Keratinocyte (primary cell): ENCODE measurements around the gene TMEM45B.

Experiments
- EZH2 ChIP-seq: IDR thresholded peaks from one replicate; pipeline ENCODE4 v1.6.1; 2012; ENCODE audit warnings: inconsistent platforms, mild to moderate bottlenecking, low read length, moderate library complexity
- TF ChIP-seq, protein P1 (sequence below), 3 experiments: IDR thresholded peaks in 1 of 3; conservative IDR thresholded peaks in 1 of 3; optimal IDR thresholded peaks in 1 of 3; 2 replicates in 2 of 3; 3 replicates in 1 of 3; pipeline versions ENCODE3 to v1.5.1; 2011; ENCODE audit warnings: low read length in 3 of 3, mild to moderate bottlenecking in 3 of 3, moderate library complexity in 2 of 3, control low read depth in 1 of 3, inconsistent platforms in 1 of 3; ENCODE audit not compliant: insufficient read depth in 2 of 3; ENCODE audit errors: extremely low read depth in 1 of 3

DNA sequence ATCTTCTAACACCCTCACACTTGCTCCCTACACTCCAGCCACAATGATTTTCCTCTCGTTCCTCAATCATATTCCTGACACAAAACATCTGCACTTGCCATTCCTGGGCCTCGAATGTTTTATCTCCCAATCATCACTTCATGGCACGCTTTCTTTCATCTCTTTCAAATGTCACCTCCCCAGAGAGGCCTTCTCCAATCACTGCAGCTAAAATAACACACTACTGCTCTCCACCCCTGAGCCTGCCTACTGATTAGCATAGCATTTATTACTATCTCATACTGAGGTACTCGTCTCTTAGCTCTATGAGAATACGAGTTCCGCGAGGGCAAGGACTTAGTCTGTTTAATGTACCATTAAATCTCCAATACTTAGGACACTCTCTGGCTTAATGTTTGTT is 56.3 kb downstream of the TMEM45B start:
- TF ChIP-seq, protein P1, sequence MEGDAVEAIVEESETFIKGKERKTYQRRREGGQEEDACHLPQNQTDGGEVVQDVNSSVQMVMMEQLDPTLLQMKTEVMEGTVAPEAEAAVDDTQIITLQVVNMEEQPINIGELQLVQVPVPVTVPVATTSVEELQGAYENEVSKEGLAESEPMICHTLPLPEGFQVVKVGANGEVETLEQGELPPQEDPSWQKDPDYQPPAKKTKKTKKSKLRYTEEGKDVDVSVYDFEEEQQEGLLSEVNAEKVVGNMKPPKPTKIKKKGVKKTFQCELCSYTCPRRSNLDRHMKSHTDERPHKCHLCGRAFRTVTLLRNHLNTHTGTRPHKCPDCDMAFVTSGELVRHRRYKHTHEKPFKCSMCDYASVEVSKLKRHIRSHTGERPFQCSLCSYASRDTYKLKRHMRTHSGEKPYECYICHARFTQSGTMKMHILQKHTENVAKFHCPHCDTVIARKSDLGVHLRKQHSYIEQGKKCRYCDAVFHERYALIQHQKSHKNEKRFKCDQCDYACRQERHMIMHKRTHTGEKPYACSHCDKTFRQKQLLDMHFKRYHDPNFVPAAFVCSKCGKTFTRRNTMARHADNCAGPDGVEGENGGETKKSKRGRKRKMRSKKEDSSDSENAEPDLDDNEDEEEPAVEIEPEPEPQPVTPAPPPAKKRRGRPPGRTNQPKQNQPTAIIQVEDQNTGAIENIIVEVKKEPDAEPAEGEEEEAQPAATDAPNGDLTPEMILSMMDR (optimal IDR thresholded peaks at IDR 0.05 in 1 of 3, IDR thresholded peaks at IDR 0.05 in 1 of 3, conservative IDR thresholded peaks at IDR 0.05 in 1 of 3; ENCODE audit: extremely low read depth in 1 of 3, insufficient read depth in 2 of 3, low read length in 3 of 3): no peak
- TF ChIP-seq EZH2: no peak
